ENCODE measurements around the gene STK32C. TPM values are rescaled to one million over a fixed set of nuclear protein-coding genes. Genes with fewer than 3 reads are reported as not detected.

Gene STK32C
- polyA plus RNA-seq, 2 donors: 4.5 to 5.6 TPM

DNA sequence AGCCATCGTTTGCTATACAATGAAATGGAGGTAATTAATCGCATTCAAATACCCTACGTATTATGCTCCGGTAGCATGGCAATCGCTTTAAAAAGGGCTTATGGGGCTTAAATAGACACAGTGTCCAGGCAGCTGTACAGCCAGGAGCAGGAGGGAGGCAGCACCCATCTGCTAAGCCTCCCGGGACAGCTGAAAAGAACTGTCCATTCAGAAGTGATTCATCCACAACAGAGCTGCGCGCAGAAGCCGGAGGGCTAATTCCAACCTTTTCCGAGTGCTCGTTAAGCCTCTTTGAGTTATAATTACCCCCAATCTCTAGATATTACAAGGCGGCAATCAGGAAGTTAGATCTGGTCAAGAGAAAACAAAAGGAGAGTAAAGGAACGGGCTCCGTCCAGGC lies 62.7 kb downstream of the STK32C start:
- no peak overlapping the region for H3K4me3 ChIP-seq (ENCODE audit: low read depth in 1 of 2, low read length in 2 of 2)
- no peaks in the 10 kb centered on the region for H3K36me3 ChIP-seq (ENCODE audit: control insufficient read depth in 2 of 2, insufficient read depth in 2 of 2, low read length in 1 of 2)
- 89 to 92% methylated on average over 14 of the region's 14 CpGs for WGBS, 2 donors
- H3K4me1 ChIP-seq (ENCODE audit: control insufficient read depth in 2 of 2, insufficient read depth in 2 of 2, low read length in 1 of 2): peaks cover 0 to 7% of the 10 kb centered on the region in 2 donors
- H3K27ac ChIP-seq (ENCODE audit: low read depth in 2 of 2, low read length in 1 of 2): no peak overlapping the region
- H3K27me3 ChIP-seq (ENCODE audit: control insufficient read depth in 1 of 2, insufficient read depth in 2 of 2, low read length in 2 of 2): no peaks in the 10 kb centered on the region
- H3K9me3 ChIP-seq (ENCODE audit: control insufficient read depth in 2 of 2, insufficient read depth in 1 of 2, low read depth in 1 of 2, low read length in 1 of 2): no peaks in the 10 kb centered on the region

DNA sequence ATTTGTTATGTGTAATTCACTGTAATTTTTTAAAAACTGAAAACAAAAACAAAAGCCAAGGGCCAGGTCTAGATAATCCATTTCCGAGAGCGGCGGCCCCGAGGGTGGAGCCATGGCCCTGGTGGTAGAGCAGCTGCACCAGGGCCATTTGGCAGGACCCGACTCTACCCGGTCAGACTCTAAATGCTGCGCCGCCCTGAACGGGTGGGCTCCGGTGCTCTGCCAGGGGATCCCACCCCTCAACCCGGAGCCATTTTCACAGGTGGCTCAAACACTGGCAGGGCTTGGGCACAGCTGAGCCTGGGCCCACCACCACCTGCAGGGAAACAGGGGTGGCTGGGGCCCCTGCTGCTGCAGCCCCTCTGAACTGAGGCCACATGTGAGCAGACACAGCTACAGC lies 64.1 kb downstream of the STK32C start:
- H3K27ac ChIP-seq (ENCODE audit: low read depth in 2 of 2, low read length in 1 of 2): no peak overlapping the region

DNA sequence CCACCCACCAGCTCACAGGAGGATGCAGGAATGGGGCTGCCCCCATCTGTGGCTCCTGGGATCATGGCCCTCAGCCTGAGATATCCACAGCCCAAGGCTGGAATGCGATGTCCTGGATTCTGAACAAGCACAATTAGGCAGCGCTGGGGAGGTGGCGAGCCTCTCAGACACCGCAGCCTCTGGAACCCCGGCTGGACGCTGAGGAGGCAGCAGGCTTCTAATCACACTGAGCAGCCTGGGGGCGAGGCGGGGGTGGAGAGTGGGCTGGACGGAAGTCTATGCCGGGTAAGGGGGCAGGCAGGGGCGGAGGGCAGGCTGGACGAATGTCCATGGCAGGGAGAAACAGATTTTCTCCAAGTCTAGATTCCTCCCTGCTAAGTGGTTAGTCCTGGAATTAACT lies 64.6 kb downstream of the STK32C start:
- Histone ChIP-seq H3K36me3 (ENCODE audit: control insufficient read depth in 2 of 2, insufficient read depth in 2 of 2, low read length in 1 of 2) (no peaks in the 10 kb centered on the region), H3K4me1 (ENCODE audit: control insufficient read depth in 2 of 2, insufficient read depth in 2 of 2, low read length in 1 of 2) (no peaks in the 10 kb centered on the region), H3K27ac (ENCODE audit: low read depth in 2 of 2, low read length in 1 of 2) (no peak overlapping the region), H3K4me3 (ENCODE audit: low read depth in 1 of 2, low read length in 2 of 2) (no peak overlapping the region), H3K9me3 (ENCODE audit: control insufficient read depth in 2 of 2, insufficient read depth in 1 of 2, low read depth in 1 of 2, low read length in 1 of 2) (no peaks in the 10 kb centered on the region), H3K27me3 (ENCODE audit: control insufficient read depth in 1 of 2, insufficient read depth in 2 of 2, low read length in 2 of 2) (no peaks in the 10 kb centered on the region)
- WGBS, 2 donors: 89 to 91% methylated on average over 12 of the region's 12 CpGs

More for the DNA sequence above, 64.1 kb downstream of the STK32C start:
- Histone ChIP-seq H3K36me3 (ENCODE audit: control insufficient read depth in 2 of 2, insufficient read depth in 2 of 2, low read length in 1 of 2) (no peaks in the 10 kb centered on the region), H3K27me3 (ENCODE audit: control insufficient read depth in 1 of 2, insufficient read depth in 2 of 2, low read length in 2 of 2) (no peaks in the 10 kb centered on the region), H3K9me3 (ENCODE audit: control insufficient read depth in 2 of 2, insufficient read depth in 1 of 2, low read depth in 1 of 2, low read length in 1 of 2) (no peaks in the 10 kb centered on the region), H3K4me1 (ENCODE audit: control insufficient read depth in 2 of 2, insufficient read depth in 2 of 2, low read length in 1 of 2) (peaks cover 0 to 3% of the 10 kb centered on the region in 2 donors), H3K4me3 (ENCODE audit: low read depth in 1 of 2, low read length in 2 of 2) (no peak overlapping the region)
- 94 to 95% methylated on average over 11 of the region's 11 CpGs for WGBS, 2 donors

DNA sequence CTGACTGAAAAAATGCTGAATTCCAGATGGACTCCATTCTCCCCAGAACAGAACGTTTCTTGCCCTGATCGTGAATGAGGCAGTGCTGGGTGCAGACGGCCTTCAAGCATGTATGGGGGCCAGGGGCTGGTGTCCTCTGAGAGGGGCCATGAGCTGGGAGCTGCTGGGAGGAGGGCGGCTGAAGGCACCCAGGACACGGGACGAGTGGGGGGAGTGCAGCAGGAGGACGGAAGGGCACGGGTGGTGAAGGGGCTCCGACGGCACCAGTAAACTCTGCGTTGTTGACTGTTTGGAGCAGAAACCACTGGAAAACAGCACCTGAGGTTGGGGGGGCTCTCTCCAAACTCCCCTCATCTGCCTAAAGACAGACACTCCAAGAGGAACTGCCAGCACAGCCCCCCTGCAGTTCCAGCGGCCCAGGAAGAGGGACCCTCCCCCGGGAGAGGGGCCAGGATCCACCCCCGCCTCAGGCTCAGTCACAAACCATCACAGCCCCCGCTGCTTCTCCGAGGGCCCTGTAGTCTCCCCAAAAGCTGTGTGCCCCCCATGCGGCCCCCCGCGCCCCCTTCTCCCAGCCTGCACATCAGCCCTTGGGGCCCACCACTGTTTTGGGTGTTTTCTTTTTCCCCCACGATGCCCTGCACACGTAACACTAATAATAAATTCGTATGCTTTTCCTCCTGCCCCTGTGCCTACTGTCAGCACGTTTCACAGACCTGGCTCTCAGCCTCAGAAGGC lies 65.5 kb downstream of the STK32C start:
- 81 to 83% methylated on average over 20 to 23 of the region's 23 CpGs for WGBS, 2 donors

DNA sequence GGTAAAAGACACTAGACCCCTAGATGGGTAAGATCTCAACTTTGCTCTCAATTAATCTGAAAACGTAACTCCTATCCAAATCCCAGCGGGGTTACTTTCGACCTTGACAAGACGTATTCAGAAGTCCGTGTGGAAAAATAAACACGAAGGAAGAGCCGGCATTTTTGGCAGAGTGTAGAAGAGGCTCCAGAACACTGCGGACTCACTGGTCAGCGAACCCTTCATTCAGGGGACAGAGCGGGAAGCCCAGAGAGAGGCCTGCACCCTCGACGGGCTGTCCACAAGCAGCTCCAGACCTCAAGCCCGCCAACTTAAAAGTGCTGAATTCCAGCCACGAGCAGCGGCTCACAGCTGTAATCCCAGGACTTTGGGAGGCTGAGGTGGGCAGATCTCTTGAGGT lies 66.3 kb downstream of the STK32C start:
- H3K9me3 ChIP-seq (ENCODE audit: control insufficient read depth in 2 of 2, insufficient read depth in 1 of 2, low read depth in 1 of 2, low read length in 1 of 2): no peaks in the 10 kb centered on the region
- H3K4me3 ChIP-seq (ENCODE audit: low read depth in 1 of 2, low read length in 2 of 2): no peak overlapping the region
- WGBS, 2 donors: 81 to 86% methylated on average over 15 of the region's 15 CpGs
- no peaks in the 10 kb centered on the region for H3K27me3 ChIP-seq (ENCODE audit: control insufficient read depth in 1 of 2, insufficient read depth in 2 of 2, low read length in 2 of 2)
- no peaks in the 10 kb centered on the region for H3K4me1 ChIP-seq (ENCODE audit: control insufficient read depth in 2 of 2, insufficient read depth in 2 of 2, low read length in 1 of 2)
- H3K36me3 ChIP-seq (ENCODE audit: control insufficient read depth in 2 of 2, insufficient read depth in 2 of 2, low read length in 1 of 2): no peaks in the 10 kb centered on the region
- H3K27ac ChIP-seq (ENCODE audit: low read depth in 2 of 2, low read length in 1 of 2): no peak overlapping the region

More for the DNA sequence above, 65.5 kb downstream of the STK32C start:
- Histone ChIP-seq H3K9me3 (ENCODE audit: control insufficient read depth in 2 of 2, insufficient read depth in 1 of 2, low read depth in 1 of 2, low read length in 1 of 2) (no peaks in the 10 kb centered on the region), H3K27me3 (ENCODE audit: control insufficient read depth in 1 of 2, insufficient read depth in 2 of 2, low read length in 2 of 2) (no peaks in the 10 kb centered on the region), H3K4me3 (ENCODE audit: low read depth in 1 of 2, low read length in 2 of 2) (no peak overlapping the region), H3K27ac (ENCODE audit: low read depth in 2 of 2, low read length in 1 of 2) (no peak overlapping the region), H3K4me1 (ENCODE audit: control insufficient read depth in 2 of 2, insufficient read depth in 2 of 2, low read length in 1 of 2) (no peaks in the 10 kb centered on the region), H3K36me3 (ENCODE audit: control insufficient read depth in 2 of 2, insufficient read depth in 2 of 2, low read length in 1 of 2) (no peaks in the 10 kb centered on the region)

DNA sequence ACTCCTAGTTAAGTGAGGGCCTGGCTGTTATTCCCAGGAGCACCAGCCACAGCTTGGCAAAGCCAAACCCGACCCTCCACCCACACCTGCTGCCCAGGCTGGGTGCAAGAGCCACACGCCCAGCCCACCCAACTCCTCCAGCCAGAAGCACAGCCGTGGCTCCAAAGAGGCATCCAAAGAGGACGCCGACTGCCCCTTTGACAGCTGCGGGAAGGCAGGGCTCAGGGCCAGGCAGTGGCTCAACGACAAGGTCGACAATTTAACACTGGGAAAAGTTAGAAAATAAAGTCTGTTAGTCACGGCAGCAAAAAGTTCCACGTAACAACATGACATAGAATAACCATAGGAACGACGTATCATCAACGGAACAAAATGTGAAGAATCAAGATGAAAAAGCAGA lies 66.7 kb downstream of the STK32C start:
- H3K9me3 ChIP-seq (ENCODE audit: control insufficient read depth in 2 of 2, insufficient read depth in 1 of 2, low read depth in 1 of 2, low read length in 1 of 2): no peaks in the 10 kb centered on the region
- no peak overlapping the region for H3K4me3 ChIP-seq (ENCODE audit: low read depth in 1 of 2, low read length in 2 of 2)
- no peaks in the 10 kb centered on the region for H3K4me1 ChIP-seq (ENCODE audit: control insufficient read depth in 2 of 2, insufficient read depth in 2 of 2, low read length in 1 of 2)
- H3K27me3 ChIP-seq (ENCODE audit: control insufficient read depth in 1 of 2, insufficient read depth in 2 of 2, low read length in 2 of 2): no peaks in the 10 kb centered on the region
- WGBS, 2 donors: 81 to 82% methylated on average over 13 of the region's 13 CpGs
- no peak overlapping the region for H3K27ac ChIP-seq (ENCODE audit: low read depth in 2 of 2, low read length in 1 of 2)
- H3K36me3 ChIP-seq (ENCODE audit: control insufficient read depth in 2 of 2, insufficient read depth in 2 of 2, low read length in 1 of 2): no peaks in the 10 kb centered on the region

DNA sequence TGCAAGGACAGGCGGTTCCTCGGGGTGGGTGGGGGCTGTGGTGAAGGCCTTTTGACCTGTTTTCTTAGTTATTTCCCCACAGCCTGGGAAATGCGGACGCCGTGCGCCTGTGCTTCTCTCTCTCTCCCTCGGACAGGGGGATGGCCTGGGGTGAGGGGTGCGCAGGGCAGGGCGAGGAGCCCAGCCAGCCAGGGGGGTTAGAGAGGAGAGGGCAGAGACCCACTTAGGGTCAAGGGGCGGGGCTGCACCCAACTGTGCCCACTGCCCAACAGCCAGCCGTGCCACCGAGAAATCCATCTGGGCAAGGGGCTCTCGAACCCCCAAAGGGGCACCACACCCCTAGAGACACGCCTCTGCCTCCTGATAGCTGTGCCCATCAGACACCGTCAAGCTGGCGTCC lies 67.2 kb downstream of the STK32C start:
- no peak overlapping the region for H3K27ac ChIP-seq (ENCODE audit: low read depth in 2 of 2, low read length in 1 of 2)
- H3K27me3 ChIP-seq (ENCODE audit: control insufficient read depth in 1 of 2, insufficient read depth in 2 of 2, low read length in 2 of 2): no peaks in the 10 kb centered on the region
- no peaks in the 10 kb centered on the region for H3K4me1 ChIP-seq (ENCODE audit: control insufficient read depth in 2 of 2, insufficient read depth in 2 of 2, low read length in 1 of 2)
- no peaks in the 10 kb centered on the region for H3K36me3 ChIP-seq (ENCODE audit: control insufficient read depth in 2 of 2, insufficient read depth in 2 of 2, low read length in 1 of 2)
- no peaks in the 10 kb centered on the region for H3K9me3 ChIP-seq (ENCODE audit: control insufficient read depth in 2 of 2, insufficient read depth in 1 of 2, low read depth in 1 of 2, low read length in 1 of 2)
- 80 to 85% methylated on average over 15 to 16 of the region's 16 CpGs for WGBS, 2 donors
- H3K4me3 ChIP-seq (ENCODE audit: low read depth in 1 of 2, low read length in 2 of 2): no peak overlapping the region

DNA sequence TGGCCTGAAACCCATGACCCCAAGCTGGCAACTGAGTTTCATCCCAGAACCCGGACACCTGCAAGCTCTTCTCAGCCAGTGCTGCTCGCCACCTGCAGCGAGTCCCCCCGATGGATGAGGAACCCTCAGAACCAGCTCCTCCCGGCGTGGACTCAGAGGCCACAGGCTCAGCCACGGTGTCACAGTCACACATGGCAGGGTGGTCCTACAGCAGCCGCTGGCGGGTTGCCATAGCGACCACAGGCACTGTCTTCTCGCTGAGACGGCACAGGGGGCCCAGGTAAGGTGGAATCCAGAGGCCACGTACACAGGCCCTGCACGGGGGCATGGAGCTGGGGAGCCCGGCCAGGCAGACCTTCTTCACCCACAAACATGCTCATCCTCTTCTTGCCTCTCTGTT lies 67.6 kb downstream of the STK32C start:
- H3K4me1 ChIP-seq (ENCODE audit: control insufficient read depth in 2 of 2, insufficient read depth in 2 of 2, low read length in 1 of 2): no peaks in the 10 kb centered on the region
- no peaks in the 10 kb centered on the region for H3K9me3 ChIP-seq (ENCODE audit: control insufficient read depth in 2 of 2, insufficient read depth in 1 of 2, low read depth in 1 of 2, low read length in 1 of 2)
- WGBS, 2 donors: 85 to 87% methylated on average over 14 to 15 of the region's 15 CpGs
- H3K27ac ChIP-seq (ENCODE audit: low read depth in 2 of 2, low read length in 1 of 2): no peak overlapping the region
- no peaks in the 10 kb centered on the region for H3K27me3 ChIP-seq (ENCODE audit: control insufficient read depth in 1 of 2, insufficient read depth in 2 of 2, low read length in 2 of 2)
- no peak overlapping the region for H3K4me3 ChIP-seq (ENCODE audit: low read depth in 1 of 2, low read length in 2 of 2)
- no peaks in the 10 kb centered on the region for H3K36me3 ChIP-seq (ENCODE audit: control insufficient read depth in 2 of 2, insufficient read depth in 2 of 2, low read length in 1 of 2)

DNA sequence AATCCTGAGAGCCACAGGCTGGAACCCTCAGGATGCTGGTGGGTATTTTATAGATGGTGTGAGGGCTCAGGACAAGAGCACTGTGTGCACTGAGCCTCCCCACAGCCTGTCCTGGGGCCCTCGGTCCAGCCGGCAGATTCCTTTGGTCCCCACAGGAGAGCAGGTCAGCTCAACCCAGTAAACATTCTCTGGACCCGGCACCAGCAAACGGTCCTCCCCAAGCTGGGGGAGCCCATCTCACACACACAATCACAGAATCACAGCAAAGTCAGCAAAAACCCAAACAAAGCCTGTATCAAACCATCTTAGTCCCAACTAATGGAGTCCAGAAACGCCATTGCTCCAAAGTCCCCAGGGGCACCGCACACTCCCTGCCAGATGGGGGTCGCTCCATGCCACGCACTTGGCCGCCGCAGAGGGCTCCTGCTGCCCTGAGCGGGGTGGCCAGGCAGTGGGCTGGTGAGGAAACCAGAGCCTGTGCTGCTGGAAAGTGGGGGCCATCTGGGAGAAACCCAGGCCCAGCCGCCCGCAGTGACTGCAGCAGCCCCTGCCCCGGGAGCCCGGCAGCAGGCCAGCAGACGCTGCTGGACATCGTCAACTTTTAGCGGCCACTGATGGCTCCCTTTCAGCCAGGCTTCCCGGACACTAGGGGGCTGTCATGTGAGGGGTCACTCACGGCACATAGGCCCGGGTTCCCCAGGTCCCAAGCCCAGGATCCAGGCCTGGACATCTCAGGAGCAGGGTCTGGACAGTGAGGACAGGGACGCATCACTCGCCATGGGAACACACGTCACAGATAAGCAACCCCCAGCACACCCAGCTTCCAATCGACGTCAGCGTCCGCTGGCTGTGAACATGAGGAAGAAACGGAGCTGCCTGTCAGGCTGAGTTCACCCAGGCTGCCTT lies 68.4 kb downstream of the STK32C start:
- Histone ChIP-seq H3K36me3 (ENCODE audit: control insufficient read depth in 2 of 2, insufficient read depth in 2 of 2, low read length in 1 of 2) (no peaks in the 10 kb centered on the region), H3K27ac (ENCODE audit: low read depth in 2 of 2, low read length in 1 of 2) (no peak overlapping the region), H3K27me3 (ENCODE audit: control insufficient read depth in 1 of 2, insufficient read depth in 2 of 2, low read length in 2 of 2) (no peaks in the 10 kb centered on the region), H3K4me3 (ENCODE audit: low read depth in 1 of 2, low read length in 2 of 2) (no peak overlapping the region), H3K9me3 (ENCODE audit: control insufficient read depth in 2 of 2, insufficient read depth in 1 of 2, low read depth in 1 of 2, low read length in 1 of 2) (no peaks in the 10 kb centered on the region), H3K4me1 (ENCODE audit: control insufficient read depth in 2 of 2, insufficient read depth in 2 of 2, low read length in 1 of 2) (no peaks in the 10 kb centered on the region)
- WGBS, 2 donors: 81 to 83% methylated on average over 29 of the region's 29 CpGs

All from esophagus (tissue), 2 donors.